Activated CD8-positive, alpha-beta memory T cell treated with anti-CD3 and anti-CD28 coated beads, Interleukin-2, amount 10 ng/mL, durations not matched to agents 7 days and 5 days (primary cell): ENCODE measurements around the gene BSND. TPM values are rescaled to one million over a fixed set of nuclear protein-coding genes. Genes with fewer than 3 reads are reported as not detected.

Source experiments
- ATAC-seq: fragments of 150-1000 bp; cut with Tn5 transposase; one replicate; pipeline ENCODE4 v1.10.0; 2021; ENCODE audit warnings: moderate library complexity
- CTCF ChIA-PET: fragments of 350-600 bp; sonication (Branson Sonifier 250); formaldehyde crosslinking; loops from one replicate; lab custom pipeline; 2021; ENCODE audit warnings: antibody characterized with exemption; lab: Charles Lee
- DNase-seq: peaks from one replicate; pipeline ENCODE4 v3.0.0-alpha.2; 2020
- H3K27ac Mint-ChIP-seq: one replicate; pipeline ENCODE4 v1.8.0; 2021; ENCODE audit warnings: mild to moderate bottlenecking, mixed read lengths
- H3K27me3 Mint-ChIP-seq: one replicate; pipeline ENCODE4 v1.8.0; 2021; ENCODE audit warnings: mixed read lengths
- H3K36me3 Mint-ChIP-seq: one replicate; pipeline ENCODE4 v1.8.0; 2021; ENCODE audit warnings: mild to moderate bottlenecking, mixed read lengths
- H3K4me1 Mint-ChIP-seq: one replicate; pipeline ENCODE4 v1.8.0; 2021; ENCODE audit warnings: mixed read lengths
- H3K4me3 Mint-ChIP-seq: one replicate; pipeline ENCODE4 v1.8.0; 2021; ENCODE audit warnings: mild to moderate bottlenecking, moderate library complexity, mixed read lengths
- H3K9me3 Mint-ChIP-seq: one replicate; pipeline ENCODE4 v1.8.0; 2022; ENCODE audit warnings: low read depth, mixed read lengths
- total RNA-seq, 2 experiments: library from RNA; stranded (reverse); gene quantifications; one replicate each; pipeline ENCODE4 v1.2.3, GENCODE V29; 2021

BSND gene
- total RNA-seq, 2 experiments from 2014 or later = 0.07 to 0.12 TPM

- no peak for ATAC-seq
- CTCF ChIA-PET = interaction anchor here (1.0 to 2.8 kb wide), 5 partner anchors 11 to 28 kb away, joined by 3 to 13 read pairs (median 4); no protein-coding TSS in a partner anchor
- H3K36me3 Mint-ChIP-seq = no peaks in the 10 kb centered on the region
- no peak overlapping the region for H3K27ac Mint-ChIP-seq
- H3K27me3 Mint-ChIP-seq = peaks cover 62% of the 10 kb centered on the region
- no peaks in the 10 kb centered on the region for H3K4me1 Mint-ChIP-seq
- H3K4me3 Mint-ChIP-seq = no peak overlapping the region
- DNase-seq = no peak
- no peaks in the 10 kb centered on the region for H3K9me3 Mint-ChIP-seq
Observed at GRCh38 chr1:54978528-54979326, 20.0 kb upstream of the BSND start.

- peak; percentile 30 for ATAC-seq
- H3K36me3 Mint-ChIP-seq = no peaks in the 10 kb centered on the region
- no peaks in the 10 kb centered on the region for H3K9me3 Mint-ChIP-seq
- no peak for DNase-seq
- no peaks in the 10 kb centered on the region for H3K4me1 Mint-ChIP-seq
- H3K27ac Mint-ChIP-seq = no peak overlapping the region
- CTCF ChIA-PET = interaction anchor here (1.0 to 2.8 kb wide), 3 partner anchors 17 to 29 kb away, joined by 4 to 13 read pairs (median 10); no protein-coding TSS in a partner anchor
- peaks cover 59% of the 10 kb centered on the region for H3K27me3 Mint-ChIP-seq
- H3K4me3 Mint-ChIP-seq = no peak overlapping the region
Observed at GRCh38 chr1:54979327-54979891, 19.3 kb upstream of the BSND start.

GRCh38 chr1:54980046-54980527 lies 18.6 kb upstream of the BSND start:
- Mint-ChIP-seq H3K4me3 (no peak overlapping the region), H3K27ac (no peak overlapping the region), H3K4me1 (no peaks in the 10 kb centered on the region), H3K27me3 (peaks cover 60% of the 10 kb centered on the region), H3K9me3 (no peaks in the 10 kb centered on the region), H3K36me3 (no peaks in the 10 kb centered on the region)
- no peak for ATAC-seq
- no peak for DNase-seq
- CTCF ChIA-PET = no interaction called here

GRCh38 chr1:54980528-54981241 lies 18.0 kb upstream of the BSND start, which contains the start of gene TMEM61:
Gene TMEM61, plus strand, starts transcription at chr1:54980628. Its CDS starts 438 bp downstream, at chr1:54981066.
- H3K27ac Mint-ChIP-seq = no peak within 1 kb of the TSS
- H3K36me3 Mint-ChIP-seq = no peaks in the 10 kb centered on the region
- no peaks in the 10 kb centered on the region for H3K4me1 Mint-ChIP-seq
- no peak for ATAC-seq
- H3K4me3 Mint-ChIP-seq = no peak within 1 kb of the TSS
- DNase-seq = no peak
- CTCF ChIA-PET = no interaction called here
- H3K27me3 Mint-ChIP-seq = peaks cover 60% of the 10 kb centered on the region
- H3K9me3 Mint-ChIP-seq = no peaks in the 10 kb centered on the region

- CTCF ChIA-PET = no interaction called here
Observed at GRCh38 chr1:54981466-54981865, 17.3 kb upstream of the BSND start.

GRCh38 chr1:54982739-54983138 lies 16.0 kb upstream of the BSND start:
- Mint-ChIP-seq H3K27me3 (peaks cover 56% of the 10 kb centered on the region), H3K9me3 (no peaks in the 10 kb centered on the region), H3K4me1 (no peaks in the 10 kb centered on the region), H3K36me3 (no peaks in the 10 kb centered on the region), H3K4me3 (no peak overlapping the region), H3K27ac (no peak overlapping the region)
- CTCF ChIA-PET = no interaction called here
- no peak for DNase-seq
- no peak for ATAC-seq

More at GRCh38 chr1:54981466-54981865, 17.3 kb upstream of the BSND start:
- ATAC-seq (no peak), DNase-seq (no peak)
- Mint-ChIP-seq H3K4me1 (no peaks in the 10 kb centered on the region), H3K27ac (no peak overlapping the region), H3K36me3 (no peaks in the 10 kb centered on the region), H3K9me3 (no peaks in the 10 kb centered on the region), H3K27me3 (peaks cover 57% of the 10 kb centered on the region), H3K4me3 (no peak overlapping the region)

GRCh38 chr1:54984131-54984842 lies 14.4 kb upstream of the BSND start:
- H3K4me1 Mint-ChIP-seq = no peaks in the 10 kb centered on the region
- H3K9me3 Mint-ChIP-seq = no peaks in the 10 kb centered on the region
- no peak overlapping the region for H3K4me3 Mint-ChIP-seq
- no peaks in the 10 kb centered on the region for H3K36me3 Mint-ChIP-seq
- H3K27ac Mint-ChIP-seq = no peak overlapping the region
- CTCF ChIA-PET = interaction anchor here (0.7 to 1.9 kb wide), 3 partner anchors 12 to 34 kb away, joined by 3 to 7 read pairs (median 4); no protein-coding TSS in a partner anchor
- ATAC-seq = no peak
- H3K27me3 Mint-ChIP-seq = peaks cover 43% of the 10 kb centered on the region
- DNase-seq = no peak

- no peaks in the 10 kb centered on the region for H3K36me3 Mint-ChIP-seq
- DNase-seq (no peak), ATAC-seq (no peak)
- CTCF ChIA-PET = interaction anchor here (1.9 to 5.3 kb wide), 2 partner anchors 35 kb away, joined by 7 to 25 read pairs; no protein-coding TSS in a partner anchor
- H3K4me1 Mint-ChIP-seq = no peaks in the 10 kb centered on the region
- peaks cover 33% of the 10 kb centered on the region for H3K27me3 Mint-ChIP-seq
- no peak overlapping the region for H3K4me3 Mint-ChIP-seq
- no peak overlapping the region for H3K27ac Mint-ChIP-seq
- H3K9me3 Mint-ChIP-seq = no peaks in the 10 kb centered on the region
Observed at GRCh38 chr1:54985556-54985955, 13.2 kb upstream of the BSND start.

- H3K36me3 Mint-ChIP-seq = no peaks in the 10 kb centered on the region
- DNase-seq = no peak
- peaks cover 32% of the 10 kb centered on the region for H3K27me3 Mint-ChIP-seq
- no peaks in the 10 kb centered on the region for H3K4me1 Mint-ChIP-seq
- no peak overlapping the region for H3K4me3 Mint-ChIP-seq
- H3K9me3 Mint-ChIP-seq = no peaks in the 10 kb centered on the region
- ATAC-seq = no peak
- no peak overlapping the region for H3K27ac Mint-ChIP-seq
- CTCF ChIA-PET = interaction anchor here (1.8 to 5.3 kb wide), 2 partner anchors 10 to 36 kb away, joined by 6 to 25 read pairs; no protein-coding TSS in a partner anchor
Observed at GRCh38 chr1:54986025-54986424, 12.7 kb upstream of the BSND start.

GRCh38 chr1:54986533-54986932 lies 12.2 kb upstream of the BSND start:
- no peak overlapping the region for H3K4me3 Mint-ChIP-seq
- H3K27me3 Mint-ChIP-seq = peaks cover 26% of the 10 kb centered on the region
- CTCF ChIA-PET = interaction anchor here (1.8 to 7.4 kb wide), 3 partner anchors 10 to 41 kb away, joined by 6 to 44 read pairs (median 25); no protein-coding TSS in a partner anchor
- H3K4me1 Mint-ChIP-seq = no peaks in the 10 kb centered on the region
- DNase-seq (no peak), ATAC-seq (no peak)
- no peak overlapping the region for H3K27ac Mint-ChIP-seq
- H3K9me3 Mint-ChIP-seq = no peaks in the 10 kb centered on the region
- no peaks in the 10 kb centered on the region for H3K36me3 Mint-ChIP-seq

GRCh38 chr1:54987427-54987826 lies 11.3 kb upstream of the BSND start:
- CTCF ChIA-PET = interaction anchor here (1.8 to 7.4 kb wide), 3 partner anchors 9 to 42 kb away, joined by 6 to 44 read pairs (median 25); no protein-coding TSS in a partner anchor
- H3K4me1 Mint-ChIP-seq = peaks cover 2% of the 10 kb centered on the region
- DNase-seq (no peak), ATAC-seq (no peak)
- H3K27ac Mint-ChIP-seq = no peak overlapping the region
- no peaks in the 10 kb centered on the region for H3K36me3 Mint-ChIP-seq
- H3K9me3 Mint-ChIP-seq = no peaks in the 10 kb centered on the region
- peaks cover 19% of the 10 kb centered on the region for H3K27me3 Mint-ChIP-seq
- no peak overlapping the region for H3K4me3 Mint-ChIP-seq

GRCh38 chr1:54987919-54988705 lies 10.6 kb upstream of the BSND start:
- no peak overlapping the region for H3K4me3 Mint-ChIP-seq
- no peaks in the 10 kb centered on the region for H3K9me3 Mint-ChIP-seq
- peaks cover 18% of the 10 kb centered on the region for H3K27me3 Mint-ChIP-seq
- H3K36me3 Mint-ChIP-seq = no peaks in the 10 kb centered on the region
- H3K4me1 Mint-ChIP-seq = peaks cover 7% of the 10 kb centered on the region
- H3K27ac Mint-ChIP-seq = no peak overlapping the region
- CTCF ChIA-PET = interaction anchor here (1.8 to 7.4 kb wide), 3 partner anchors 8 to 42 kb away, joined by 6 to 44 read pairs (median 25); no protein-coding TSS in a partner anchor
- DNase-seq (no peak), ATAC-seq (no peak)
